ENCODE data around the gene TIMP4.

TIMP4 gene

GRCh38 chr3:12148183-12148940 is 10.3 kb downstream of the TIMP4 start:
- in situ Hi-C loops (cut with HindIII; ENCODE audit: low sequenced_read_pairs), result no loop called here

GRCh38 chr3:12147049-12147780 is 11.5 kb downstream of the TIMP4 start:
- in situ Hi-C loops (cut with HindIII; ENCODE audit: low sequenced_read_pairs), result no loop called here

- in situ Hi-C loops (cut with HindIII; ENCODE audit: low sequenced_read_pairs), result no loop called here
Measured at GRCh38 chr3:12143949-12144504, 14.7 kb downstream of the TIMP4 start.

GRCh38 chr3:12142476-12142875 is 16.2 kb downstream of the TIMP4 start:
- in situ Hi-C loops (cut with HindIII; ENCODE audit: low sequenced_read_pairs), result no loop called here

DNA sequence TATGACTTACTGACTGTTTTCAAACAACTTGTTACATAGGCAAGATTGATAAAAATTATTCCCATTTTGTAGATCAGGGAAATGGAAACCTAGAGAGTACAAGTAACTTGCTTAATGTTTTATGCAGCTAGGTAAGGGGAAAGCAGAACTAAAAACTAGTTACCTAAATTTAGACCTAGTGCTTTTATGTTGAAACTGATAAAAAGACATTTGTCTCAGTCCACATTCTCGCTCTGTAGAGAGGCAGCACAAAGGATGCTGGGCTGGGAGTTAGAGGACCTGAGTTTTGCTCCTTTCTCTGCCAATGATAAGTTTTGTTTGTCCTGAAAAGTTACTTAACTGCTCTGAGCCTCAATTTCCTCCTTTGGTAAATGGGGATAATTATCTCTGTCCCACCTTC is 17.4 kb downstream of the TIMP4 start:
- in situ Hi-C loops (cut with HindIII; ENCODE audit: low sequenced_read_pairs), result no loop called here

DNA sequence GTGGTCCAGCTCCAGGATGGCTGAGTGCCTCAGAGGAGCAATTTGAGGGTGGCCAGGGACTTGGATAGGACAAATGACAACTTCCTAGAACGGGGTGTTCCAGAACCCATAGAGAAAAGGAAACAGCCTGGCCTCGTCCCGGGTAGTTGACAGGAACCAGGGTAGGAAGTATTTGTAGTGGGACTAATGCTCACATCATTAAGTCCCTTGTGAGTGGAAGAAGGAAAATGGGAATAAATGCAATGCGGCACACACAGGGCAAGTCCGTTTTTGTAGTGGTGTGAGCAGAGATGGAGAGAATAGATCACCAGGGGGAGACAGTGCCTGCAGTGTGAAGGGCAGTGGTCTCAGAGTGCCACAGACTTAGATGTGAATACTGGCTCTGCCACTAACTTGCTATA is 19.6 kb downstream of the TIMP4 start:
- in situ Hi-C loops (cut with HindIII; ENCODE audit: low sequenced_read_pairs), result no loop called here

- in situ Hi-C loops (cut with HindIII; ENCODE audit: low sequenced_read_pairs), result no loop called here
Measured at GRCh38 chr3:12138044-12138443, 20.7 kb downstream of the TIMP4 start.

- in situ Hi-C loops (cut with HindIII; ENCODE audit: low sequenced_read_pairs), result no loop called here
Measured at GRCh38 chr3:12136371-12136770, 22.3 kb downstream of the TIMP4 start.

GRCh38 chr3:12135029-12135657 is 23.6 kb downstream of the TIMP4 start:
- in situ Hi-C loops (cut with HindIII; ENCODE audit: low sequenced_read_pairs), result no loop called here

- in situ Hi-C loops (cut with HindIII; ENCODE audit: low sequenced_read_pairs), result no loop called here
Measured at GRCh38 chr3:12132881-12133280, 25.8 kb downstream of the TIMP4 start.

DNA sequence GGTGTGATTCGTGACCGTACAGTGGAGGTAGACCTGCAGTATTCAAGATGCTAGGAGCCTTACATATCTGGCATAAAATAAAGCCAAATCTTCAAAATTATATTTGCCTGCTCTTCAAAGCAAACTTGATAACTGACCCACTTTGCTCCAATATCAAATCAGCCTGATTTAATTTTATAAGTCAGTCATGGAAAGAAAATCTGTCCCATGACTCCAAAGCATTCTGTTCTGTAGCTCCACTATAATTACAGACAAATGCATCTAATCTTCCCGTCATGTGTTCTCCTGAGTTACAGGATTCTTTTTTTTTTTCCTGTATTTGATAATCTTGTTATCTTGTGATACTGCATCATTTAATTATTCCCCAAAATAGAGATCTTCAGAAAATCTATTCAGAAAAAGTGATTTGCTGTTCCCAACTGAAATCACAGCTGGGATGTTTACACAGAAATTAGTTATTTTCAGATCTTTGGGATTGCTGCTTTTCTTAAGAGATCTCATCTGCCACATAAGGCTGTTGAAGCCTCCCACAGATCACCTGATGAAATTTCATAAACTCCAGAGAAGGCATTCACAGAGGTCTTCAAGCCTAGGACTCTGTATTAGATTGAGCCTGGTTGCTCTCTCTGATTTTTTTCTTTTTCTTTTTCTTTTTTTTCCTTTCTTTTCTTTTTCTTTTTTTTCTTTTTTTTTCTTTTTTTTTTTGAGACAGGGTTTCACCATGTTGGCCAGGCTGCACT is 27.2 kb downstream of the TIMP4 start:
- in situ Hi-C loops (cut with HindIII; ENCODE audit: low sequenced_read_pairs), result no loop called here

DNA sequence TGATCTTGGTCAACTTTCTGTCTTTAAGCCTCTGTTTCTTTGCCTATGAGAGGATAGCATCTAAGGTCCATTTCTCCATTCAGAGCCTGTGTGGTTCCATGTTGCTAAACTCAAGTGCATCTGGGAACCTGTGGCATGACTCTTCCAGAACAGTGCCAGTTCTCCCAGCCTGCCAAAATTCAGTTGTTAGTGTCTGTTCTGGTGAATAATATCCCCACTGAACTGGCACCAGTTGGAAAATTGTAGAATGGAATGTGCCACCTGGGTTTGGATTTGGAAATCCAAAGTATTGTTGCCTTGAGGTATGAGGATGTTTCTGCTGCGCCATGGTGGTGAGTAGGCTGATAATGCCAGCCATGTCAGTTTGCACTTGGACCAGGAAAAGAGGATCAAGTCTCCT is 31.3 kb downstream of the TIMP4 start:
- in situ Hi-C loops (cut with HindIII; ENCODE audit: low sequenced_read_pairs), result no loop called here

DNA sequence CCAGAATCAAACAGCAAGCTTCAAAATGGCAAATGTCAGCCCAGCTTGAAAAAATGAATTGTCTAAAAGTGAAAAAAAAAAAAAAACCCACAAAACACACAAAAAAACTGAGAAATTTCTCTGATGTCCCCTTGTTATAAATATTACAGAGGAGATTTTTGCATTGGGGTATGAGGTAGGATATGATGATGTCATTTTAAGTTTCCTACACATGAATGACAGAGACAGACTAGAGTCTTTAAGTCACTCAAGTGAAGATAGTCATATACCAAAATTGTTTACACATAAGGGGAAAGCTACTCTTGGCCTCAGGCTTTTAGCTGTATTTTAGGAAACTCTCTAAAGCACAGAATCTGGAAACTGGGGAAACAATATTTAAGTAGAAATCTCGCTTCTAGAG is 32.9 kb downstream of the TIMP4 start:
- in situ Hi-C loops (cut with HindIII; ENCODE audit: low sequenced_read_pairs), result no loop called here

GRCh38 chr3:12121466-12121865 is 37.2 kb downstream of the TIMP4 start:
- in situ Hi-C loops (cut with HindIII; ENCODE audit: low sequenced_read_pairs), result no loop called here

GRCh38 chr3:12120374-12121140 is 38.2 kb downstream of the TIMP4 start:
- in situ Hi-C loops (cut with HindIII; ENCODE audit: low sequenced_read_pairs), result no loop called here

- in situ Hi-C loops (cut with HindIII; ENCODE audit: low sequenced_read_pairs), result no loop called here
Measured at GRCh38 chr3:12117473-12117872, 41.2 kb downstream of the TIMP4 start.

GRCh38 chr3:12116870-12117269 is 41.8 kb downstream of the TIMP4 start:
- in situ Hi-C loops (cut with HindIII; ENCODE audit: low sequenced_read_pairs), result no loop called here

- in situ Hi-C loops (cut with HindIII; ENCODE audit: low sequenced_read_pairs), result no loop called here
Measured at GRCh38 chr3:12115849-12116248, 42.9 kb downstream of the TIMP4 start.

- in situ Hi-C loops (cut with HindIII; ENCODE audit: low sequenced_read_pairs), result no loop called here
Measured at GRCh38 chr3:12115104-12115503, 43.6 kb downstream of the TIMP4 start.

- in situ Hi-C loops (cut with HindIII; ENCODE audit: low sequenced_read_pairs), result no loop called here
Measured at GRCh38 chr3:12114251-12114650, 44.5 kb downstream of the TIMP4 start.
